PC-9 (cell line): ENCODE measurements around the gene XRCC4. TPM values are rescaled to one million over a fixed set of nuclear protein-coding genes. Genes with fewer than 3 reads are reported as not detected.

Source experiments
- BruUV-seq: library from RNA; stranded (reverse); fragments of 400-500 nt; replicated peaks from 2 replicates; lab custom pipeline; 2021; lab: Mats Ljungman, UMichigan
- CTCF ChIA-PET: fragments of 300-600 bp; sonication (Branson Sonifier 250); formaldehyde crosslinking; loops from one replicate; lab custom pipeline; 2022; ENCODE audit warnings: antibody characterized with exemption; lab: Charles Lee
- POLR2A ChIA-PET: fragments of 300-600 bp; sonication (Branson Sonifier 250); formaldehyde crosslinking; loops from one replicate; lab custom pipeline; 2022; ENCODE audit warnings: antibody characterized with exemption; ENCODE audit not compliant: unreplicated experiment; lab: Charles Lee
- DNase-seq, 2 experiments: peaks; one replicate each; pipeline versions ENCODE4 v3.0.0 to v3.0.0-alpha.2; 2015 to 2022; ENCODE audit warnings: mixed read lengths in 1 of 2
- H2AFZ ChIP-seq: fragments of 200-600 bp; sonication (generic); 2 replicates; pipeline ENCODE4 v1.8.1; 2017; ENCODE audit warnings: antibody characterized with exemption
- H3F3A ChIP-seq: fragments of 200-600 bp; sonication (generic); 2 replicates; pipeline ENCODE4 v1.8.1; 2017; ENCODE audit warnings: antibody characterized with exemption, mild to moderate bottlenecking, low read depth; ENCODE audit not compliant: insufficient read depth
- H3K27ac ChIP-seq: fragments of 200-600 bp; sonication (generic); 2 replicates; pipeline ENCODE4 v1.6.1; 2016; ENCODE audit warnings: mixed run types
- H3K27me3 ChIP-seq: fragments of 200-600 bp; sonication (generic); 2 replicates; pipeline ENCODE4 v1.6.1; 2016; ENCODE audit warnings: low read depth, mixed run types; ENCODE audit not compliant: insufficient read depth
- H3K36me3 ChIP-seq: fragments of 200-600 bp; sonication (generic); 2 replicates; pipeline ENCODE4 v1.6.1; 2016; ENCODE audit warnings: low read depth, mixed run types
- H3K4me1 ChIP-seq: fragments of 200-600 bp; sonication (generic); replicated peaks from 2 replicates; pipeline ENCODE4 v1.6.1; 2016; ENCODE audit warnings: mixed run types; ENCODE audit not compliant: insufficient read depth
- H3K4me2 ChIP-seq: fragments of 200-600 bp; sonication (generic); 2 replicates; pipeline ENCODE4 v1.6.1; 2017; ENCODE audit warnings: mixed run types
- H3K4me3 ChIP-seq: fragments of 200-600 bp; sonication (generic); 2 replicates; pipeline ENCODE4 v1.6.1; 2016; ENCODE audit warnings: mixed run types
- H3K79me2 ChIP-seq: fragments of 200-600 bp; sonication (generic); 2 replicates; pipeline ENCODE4 v1.6.1; 2017; ENCODE audit warnings: low read depth, mixed run types
- H3K9me2 ChIP-seq: fragments of 200-600 bp; sonication (generic); 2 replicates; pipeline ENCODE4 v1.8.1; 2017; ENCODE audit warnings: mild to moderate bottlenecking; ENCODE audit not compliant: insufficient read depth
- H3K9me3 ChIP-seq: fragments of 200-600 bp; sonication (generic); 2 replicates; pipeline ENCODE4 v1.8.1; 2016; ENCODE audit warnings: low read depth; ENCODE audit not compliant: insufficient read depth
- H4K20me1 ChIP-seq: fragments of 200-600 bp; sonication (generic); 2 replicates; pipeline ENCODE4 v1.8.1; 2017; ENCODE audit not compliant: insufficient read depth
- EZH2 ChIP-seq: fragments of 200-600 bp; sonication (generic); IDR thresholded peaks from 2 replicates; pipeline ENCODE4 v1.8.0; 2017; ENCODE audit warnings: antibody characterized with exemption, low read depth
- intact Hi-C: fragments of 100-400 bp; cut with micrococcal nuclease; formaldehyde crosslinking; loops from one replicate; pipeline ENCODE4 v1.10.0; 2022; ENCODE audit not compliant: unreplicated experiment
- total RNA-seq: library from RNA; stranded (reverse); gene quantifications from 2 replicates; pipeline ENCODE4 v1.2.3, GENCODE V29; 2021
- TF ChIP-seq, protein P1 (sequence below): fragments of 200-600 bp; sonication (generic); conservative IDR thresholded peaks from 2 replicates; pipeline ENCODE4 v1.6.1; 2017; ENCODE audit warnings: mixed run types, antibody characterized with exemption, mild to moderate bottlenecking, moderate library complexity

XRCC4 gene
- total RNA-seq, 1 experiment from 2014 or later = 12.2 TPM

DNA sequence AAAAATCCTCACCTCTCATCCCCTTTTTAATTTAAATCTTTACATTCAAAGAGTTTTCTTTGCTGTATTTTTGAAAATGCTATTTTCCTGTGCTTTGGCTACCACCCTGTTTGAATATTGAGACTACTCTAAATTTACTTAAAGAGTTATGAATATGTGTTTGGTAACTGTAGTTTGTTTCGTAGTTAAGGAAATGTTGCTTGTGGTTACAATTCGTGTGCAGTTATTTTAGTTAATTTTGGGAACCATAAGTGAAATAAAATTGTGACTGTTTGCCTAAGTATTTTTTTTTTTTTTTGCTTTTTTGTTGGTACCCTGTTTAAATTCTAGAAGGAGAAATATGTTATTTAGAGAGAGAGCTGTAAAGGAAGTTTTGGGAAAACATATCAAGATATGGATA lies 78.7 kb downstream of the XRCC4 start:
- no peaks in the 10 kb centered on the region for H3K36me3 ChIP-seq
- intact Hi-C loops = no loop called here
- H3K9me2 ChIP-seq = no peaks in the 10 kb centered on the region; the same call in 1 of the 2 replicates
- CTCF ChIA-PET = no interaction called here
- no peak overlapping the region for H3K27ac ChIP-seq
- H3K4me2 ChIP-seq = no peak overlapping the region
- TF ChIP-seq, protein P1, sequence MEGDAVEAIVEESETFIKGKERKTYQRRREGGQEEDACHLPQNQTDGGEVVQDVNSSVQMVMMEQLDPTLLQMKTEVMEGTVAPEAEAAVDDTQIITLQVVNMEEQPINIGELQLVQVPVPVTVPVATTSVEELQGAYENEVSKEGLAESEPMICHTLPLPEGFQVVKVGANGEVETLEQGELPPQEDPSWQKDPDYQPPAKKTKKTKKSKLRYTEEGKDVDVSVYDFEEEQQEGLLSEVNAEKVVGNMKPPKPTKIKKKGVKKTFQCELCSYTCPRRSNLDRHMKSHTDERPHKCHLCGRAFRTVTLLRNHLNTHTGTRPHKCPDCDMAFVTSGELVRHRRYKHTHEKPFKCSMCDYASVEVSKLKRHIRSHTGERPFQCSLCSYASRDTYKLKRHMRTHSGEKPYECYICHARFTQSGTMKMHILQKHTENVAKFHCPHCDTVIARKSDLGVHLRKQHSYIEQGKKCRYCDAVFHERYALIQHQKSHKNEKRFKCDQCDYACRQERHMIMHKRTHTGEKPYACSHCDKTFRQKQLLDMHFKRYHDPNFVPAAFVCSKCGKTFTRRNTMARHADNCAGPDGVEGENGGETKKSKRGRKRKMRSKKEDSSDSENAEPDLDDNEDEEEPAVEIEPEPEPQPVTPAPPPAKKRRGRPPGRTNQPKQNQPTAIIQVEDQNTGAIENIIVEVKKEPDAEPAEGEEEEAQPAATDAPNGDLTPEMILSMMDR = no peak
- no peak for TF ChIP-seq EZH2
- no peaks in the 10 kb centered on the region for H4K20me1 ChIP-seq
- H3K4me1 ChIP-seq = no peaks in the 10 kb centered on the region
- H2AFZ ChIP-seq = no peak overlapping the region
- H3K27me3 ChIP-seq = no peaks in the 10 kb centered on the region
- no TSS peak for BruUV-seq
- H3K4me3 ChIP-seq = no peak overlapping the region
- H3K9me3 ChIP-seq = no peaks in the 10 kb centered on the region
- no peak for DNase-seq
- POLR2A ChIA-PET = no interaction called here
- H3F3A ChIP-seq = no peaks in the 10 kb centered on the region
- no peaks in the 10 kb centered on the region for H3K79me2 ChIP-seq

DNA sequence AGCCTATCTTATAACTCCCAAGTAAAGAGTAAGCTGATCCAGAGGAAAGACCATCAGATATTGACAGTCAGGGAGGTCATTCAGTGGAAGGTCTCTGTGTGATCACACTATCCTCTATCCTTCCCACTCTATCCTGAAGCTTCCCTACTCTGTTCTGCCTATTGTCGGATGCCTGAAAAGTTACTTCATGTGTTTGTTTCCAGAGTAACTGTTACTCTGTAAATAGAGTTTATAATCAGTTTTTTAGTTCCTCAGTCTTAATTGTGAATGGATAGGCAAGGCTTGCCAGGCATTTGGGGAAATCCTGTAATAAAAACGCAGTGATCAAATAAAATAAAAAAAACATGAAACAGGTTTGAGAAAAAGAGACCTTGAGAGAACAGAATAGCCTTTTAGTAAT lies 79.8 kb downstream of the XRCC4 start:
- DNase-seq = no peak
- H3K79me2 ChIP-seq = no peaks in the 10 kb centered on the region
- no peaks in the 10 kb centered on the region for H4K20me1 ChIP-seq
- no peaks in the 10 kb centered on the region for H3F3A ChIP-seq
- H3K27me3 ChIP-seq = no peaks in the 10 kb centered on the region
- H3K4me3 ChIP-seq = no peak overlapping the region
- no peak overlapping the region for H3K4me2 ChIP-seq
- H3K9me2 ChIP-seq = no peaks in the 10 kb centered on the region; the same call in 1 of the 2 replicates
- no peak overlapping the region for H2AFZ ChIP-seq
- H3K4me1 ChIP-seq = no peaks in the 10 kb centered on the region
- intact Hi-C loops = no loop called here
- H3K9me3 ChIP-seq = no peaks in the 10 kb centered on the region
- H3K36me3 ChIP-seq = no peaks in the 10 kb centered on the region
- no peak overlapping the region for H3K27ac ChIP-seq
- TF ChIP-seq, protein P1 = no peak
- POLR2A ChIA-PET = no interaction called here
- BruUV-seq = no TSS peak
- CTCF ChIA-PET = no interaction called here

DNA sequence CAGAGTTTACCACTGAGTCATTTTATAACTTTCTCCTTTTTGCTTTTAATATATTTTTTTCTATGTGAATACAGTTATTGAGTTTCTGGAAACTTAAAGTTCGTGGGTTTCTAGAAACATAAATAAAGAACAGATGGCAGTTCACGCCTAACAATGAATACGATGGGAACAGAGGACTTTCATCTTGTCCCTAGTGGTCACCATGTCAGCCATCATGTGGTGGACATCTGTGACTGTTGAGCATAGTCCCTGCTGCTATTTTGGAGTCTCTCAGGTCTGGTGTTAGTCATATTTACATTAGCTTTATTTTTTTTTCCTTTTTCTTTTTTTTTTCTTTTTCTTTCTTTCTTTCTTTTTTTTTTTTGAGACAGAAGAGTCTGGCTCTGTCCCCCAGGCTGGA lies 85.3 kb downstream of the XRCC4 start:
- H3K4me3 ChIP-seq = no peak overlapping the region
- TF ChIP-seq, protein P1 = no peak
- no peak for TF ChIP-seq EZH2
- CTCF ChIA-PET = interaction anchor here (0.6 kb wide), 1 partner anchor 406 kb away, joined by 3 read pairs; no protein-coding TSS in a partner anchor
- no peaks in the 10 kb centered on the region for H3K9me3 ChIP-seq
- no peak overlapping the region for H2AFZ ChIP-seq
- H3K36me3 ChIP-seq = no peaks in the 10 kb centered on the region
- H3K9me2 ChIP-seq = no peaks in the 10 kb centered on the region; the same call in 1 of the 2 replicates
- intact Hi-C loops = no loop called here
- H3K27ac ChIP-seq = no peak overlapping the region
- no peaks in the 10 kb centered on the region for H3K4me1 ChIP-seq
- no peaks in the 10 kb centered on the region for H3K79me2 ChIP-seq
- no TSS peak for BruUV-seq
- DNase-seq = no peak
- POLR2A ChIA-PET = no interaction called here
- H3K4me2 ChIP-seq = no peak overlapping the region
- H3F3A ChIP-seq = no peaks in the 10 kb centered on the region
- no peaks in the 10 kb centered on the region for H3K27me3 ChIP-seq
- H4K20me1 ChIP-seq = no peaks in the 10 kb centered on the region
